GM12865 (cell line): ENCODE measurements around the gene COL18A1.

ENCODE experiments used
- DNase-seq: peaks from one replicate; pipeline ENCODE4 v3.0.0; 2010; ENCODE audit warnings: low read depth
- H3K4me3 ChIP-seq: 2 replicates; pipeline ENCODE4 v1.5.1; 2011; ENCODE audit warnings: mild to moderate bottlenecking, low read depth, low read length, control low read depth
- CTCF ChIP-seq: IDR thresholded peaks from 2 replicates; pipeline ENCODE4 v1.5.1; 2011; ENCODE audit warnings: low read length, control low read depth, low read depth, inconsistent platforms; ENCODE audit not compliant: insufficient read depth; ENCODE audit errors: missing control alignments

COL18A1 gene

GRCh38 chr21:45431781-45432572 is 27.0 kb downstream of the COL18A1 start:
- no peak for DNase-seq
- H3K4me3 ChIP-seq, result no peak overlapping the region

GRCh38 chr21:45432575-45433255 is 27.8 kb downstream of the COL18A1 start:
- no peak for TF ChIP-seq CTCF
- H3K4me3 ChIP-seq, result no peak overlapping the region
- DNase-seq, result no peak

More at GRCh38 chr21:45431781-45432572, 27.0 kb downstream of the COL18A1 start:
- no peak for TF ChIP-seq CTCF

GRCh38 chr21:45433301-45433700 is 28.3 kb downstream of the COL18A1 start:
- DNase-seq, result no peak
- no peak for TF ChIP-seq CTCF
- H3K4me3 ChIP-seq, result no peak overlapping the region

- no peak for TF ChIP-seq CTCF
- no peak overlapping the region for H3K4me3 ChIP-seq
- no peak for DNase-seq
Observed at GRCh38 chr21:45433911-45434644, 29.1 kb downstream of the COL18A1 start.

- H3K4me3 ChIP-seq, result no peak overlapping the region
- no peak for TF ChIP-seq CTCF
- no peak for DNase-seq
Observed at GRCh38 chr21:45434645-45435217, 29.8 kb downstream of the COL18A1 start.

GRCh38 chr21:45435405-45435981 is 30.5 kb downstream of the COL18A1 start:
- no peak for TF ChIP-seq CTCF
- no peak for DNase-seq
- H3K4me3 ChIP-seq, result no peak overlapping the region
